Omental fat pad (tissue), 4 donors: ENCODE data around the gene DSG1. TPM values are rescaled to one million over a fixed set of nuclear protein-coding genes. Genes with fewer than 3 reads are reported as not detected.
"Not testable (repeated sequence)": the region's sequence is repeated elsewhere in the genome, so short reads cannot be mapped to it uniquely, and the experiment has no call there.

ENCODE experiments used
- ATAC-seq: fragments of 150-250 bp; one replicate; pipeline ENCODE4 v1.9.1; 2016; ENCODE audit warnings: mild to moderate bottlenecking, moderate library complexity; ENCODE audit not compliant: low FRiP score
- DNase-seq: peaks from one replicate; pipeline ENCODE4 v3.0.0-alpha.2; 2019; ENCODE audit warnings: low spot score
- total RNA-seq, 4 donors: library from RNA; depleted of rRNA; stranded (reverse); fragments of >200 nt; gene quantifications; one replicate each; pipeline ENCODE4 v1.1.0, GENCODE V29; 2016
- TF ChIP-seq, protein P1 (sequence below), 3 donors: fragments of 450-650 bp; IDR thresholded peaks; one replicate each; pipeline ENCODE4 v1.5.1; 2016 to 2017; ENCODE audit warnings: antibody characterized with exemption in 3 of 3, mild to moderate bottlenecking in 3 of 3, moderate library complexity in 2 of 3

Gene DSG1
- total RNA-seq, 4 donors from 2014 or later = 0.19 to 0.63 TPM; not detected in 2

DNA sequence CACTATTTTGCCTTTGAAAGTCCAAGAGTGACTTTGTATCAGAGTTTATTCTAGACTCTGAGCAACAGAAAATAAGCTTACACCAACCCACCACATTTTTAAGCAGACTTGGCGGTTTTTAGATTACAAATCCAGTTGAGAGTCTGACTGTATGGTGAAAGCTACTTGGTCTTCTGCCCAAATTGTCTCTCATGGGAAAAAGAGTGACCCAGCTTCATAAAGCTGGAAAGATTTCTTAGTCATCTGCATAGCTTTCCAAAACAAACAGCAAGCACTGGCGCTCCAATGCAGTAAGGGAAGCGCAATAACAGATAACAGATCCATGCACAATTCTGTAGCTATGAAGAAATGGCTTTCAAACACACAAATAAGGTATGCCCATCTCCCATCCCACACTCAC, 7.1 kb downstream of the DSG1 start:
- DNase-seq (no peak), ATAC-seq (peak; percentile 64)
- TF ChIP-seq, protein P1, sequence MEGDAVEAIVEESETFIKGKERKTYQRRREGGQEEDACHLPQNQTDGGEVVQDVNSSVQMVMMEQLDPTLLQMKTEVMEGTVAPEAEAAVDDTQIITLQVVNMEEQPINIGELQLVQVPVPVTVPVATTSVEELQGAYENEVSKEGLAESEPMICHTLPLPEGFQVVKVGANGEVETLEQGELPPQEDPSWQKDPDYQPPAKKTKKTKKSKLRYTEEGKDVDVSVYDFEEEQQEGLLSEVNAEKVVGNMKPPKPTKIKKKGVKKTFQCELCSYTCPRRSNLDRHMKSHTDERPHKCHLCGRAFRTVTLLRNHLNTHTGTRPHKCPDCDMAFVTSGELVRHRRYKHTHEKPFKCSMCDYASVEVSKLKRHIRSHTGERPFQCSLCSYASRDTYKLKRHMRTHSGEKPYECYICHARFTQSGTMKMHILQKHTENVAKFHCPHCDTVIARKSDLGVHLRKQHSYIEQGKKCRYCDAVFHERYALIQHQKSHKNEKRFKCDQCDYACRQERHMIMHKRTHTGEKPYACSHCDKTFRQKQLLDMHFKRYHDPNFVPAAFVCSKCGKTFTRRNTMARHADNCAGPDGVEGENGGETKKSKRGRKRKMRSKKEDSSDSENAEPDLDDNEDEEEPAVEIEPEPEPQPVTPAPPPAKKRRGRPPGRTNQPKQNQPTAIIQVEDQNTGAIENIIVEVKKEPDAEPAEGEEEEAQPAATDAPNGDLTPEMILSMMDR (IDR thresholded peaks at IDR 0.05) = no peak

DNA sequence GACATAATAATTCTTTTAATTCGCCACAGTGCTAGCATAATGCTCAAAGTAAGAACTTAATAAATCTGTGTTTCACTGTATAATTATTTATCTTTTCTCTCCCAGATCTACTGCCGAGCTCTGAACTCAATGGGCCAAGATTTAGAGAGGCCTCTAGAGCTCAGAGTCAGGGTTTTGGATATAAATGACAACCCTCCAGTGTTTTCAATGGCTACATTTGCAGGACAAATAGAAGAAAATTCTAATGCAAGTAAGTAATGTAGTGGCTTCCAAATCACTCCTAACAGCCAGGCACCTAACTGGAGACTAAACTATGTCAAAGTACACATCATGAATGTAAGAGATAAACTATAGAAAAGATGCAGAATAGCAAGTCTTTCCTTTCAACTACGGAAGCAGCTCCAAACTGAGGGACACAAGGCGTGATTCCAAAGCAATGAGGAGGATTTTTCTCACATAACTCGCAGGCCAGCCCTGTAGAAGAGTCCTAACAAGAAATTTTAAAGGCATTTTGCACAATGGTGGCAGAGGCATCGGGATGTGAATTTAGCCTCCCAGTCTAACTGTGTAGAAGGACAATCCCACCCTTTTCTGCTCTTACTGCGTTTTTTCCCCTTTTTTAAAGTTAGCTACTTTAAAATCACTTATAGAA, 12.0 kb downstream of the DSG1 start:
- TF ChIP-seq, protein P1 (IDR thresholded peaks at IDR 0.05) = no peak
- DNase-seq (no peak), ATAC-seq (no peak)

DNA sequence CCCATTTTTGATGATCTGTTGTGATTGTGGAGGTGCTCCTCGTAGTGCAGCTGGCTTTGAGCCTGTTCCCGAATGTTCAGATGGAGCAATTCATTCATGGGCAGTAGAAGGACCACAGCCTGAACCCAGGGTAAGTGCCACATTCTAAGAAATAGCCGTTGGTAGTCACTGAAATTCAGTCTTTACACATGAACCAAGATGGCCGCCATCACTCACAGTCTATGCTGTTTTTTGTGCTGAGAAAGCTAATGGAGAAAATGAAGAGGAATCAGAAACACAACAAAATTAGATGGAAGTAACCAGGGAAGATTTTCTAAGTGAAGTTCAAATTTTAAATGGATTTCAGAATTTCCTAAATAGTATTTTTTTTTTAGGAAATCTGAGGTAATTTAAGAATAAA, 25.5 kb downstream of the DSG1 start:
- TF ChIP-seq, protein P1 (IDR thresholded peaks at IDR 0.05) = no peak

DNA sequence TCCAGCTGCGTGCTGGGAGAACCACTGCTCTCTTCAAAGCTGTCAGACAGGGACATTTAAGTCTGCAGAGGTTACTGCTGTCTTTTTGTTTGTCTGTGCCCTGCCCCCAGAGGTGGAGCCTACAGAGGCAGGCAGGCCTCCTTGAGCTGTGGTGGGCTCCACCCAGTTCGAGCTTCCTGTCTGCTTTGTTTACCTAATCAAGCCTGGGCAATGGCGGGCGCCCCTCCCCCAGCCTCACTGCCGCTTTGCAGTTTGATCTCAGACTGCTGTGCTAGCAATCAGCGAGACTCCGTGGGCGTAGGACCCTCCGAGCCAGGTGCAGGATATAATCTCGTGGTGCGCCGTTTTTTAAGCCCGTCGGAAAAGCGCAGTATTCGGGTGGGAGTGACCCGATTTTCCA, 35.4 kb downstream of the DSG1 start:
- not testable (repeated sequence) for ATAC-seq, DNase-seq

More for the DNA sequence above, 25.5 kb downstream of the DSG1 start:
- DNase-seq (no peak), ATAC-seq (no peak)

DNA sequence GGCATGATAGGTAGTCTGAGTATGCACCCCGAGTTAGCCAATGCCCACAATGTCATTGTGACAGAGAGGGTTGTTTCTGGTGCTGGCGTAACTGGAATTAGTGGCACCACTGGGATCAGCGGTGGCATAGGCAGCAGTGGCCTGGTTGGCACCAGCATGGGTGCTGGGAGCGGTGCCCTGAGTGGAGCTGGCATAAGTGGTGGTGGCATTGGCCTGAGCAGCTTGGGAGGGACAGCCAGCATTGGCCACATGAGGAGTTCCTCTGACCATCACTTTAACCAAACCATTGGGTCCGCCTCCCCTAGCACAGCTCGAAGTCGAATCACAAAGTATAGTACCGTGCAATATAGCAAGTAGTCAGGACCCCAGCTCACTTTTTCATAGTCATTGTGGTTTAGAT, 37.0 kb downstream of the DSG1 start:
- DNase-seq (no peak), ATAC-seq (no peak)
- TF ChIP-seq, protein P1 (IDR thresholded peaks at IDR 0.05) = no peak

DNA sequence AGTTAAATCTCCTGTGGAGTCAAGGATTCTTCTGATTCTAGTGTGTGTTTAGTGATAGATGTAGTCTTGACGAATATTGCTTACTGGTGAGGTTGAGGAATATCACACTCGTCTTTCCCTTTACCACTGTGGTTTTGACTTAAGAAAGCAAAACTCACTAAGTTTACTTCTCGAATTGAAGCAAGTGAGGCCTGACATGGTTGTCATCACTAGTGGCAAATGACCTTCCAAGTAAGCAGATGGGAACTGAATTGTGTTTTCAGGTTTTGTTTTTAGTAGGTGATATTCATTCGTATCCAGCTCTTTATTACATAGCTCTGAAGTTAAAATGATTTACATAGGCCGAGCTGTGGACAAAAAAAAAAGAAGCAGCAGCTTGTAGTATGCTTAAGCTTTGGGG, 38.1 kb downstream of the DSG1 start:
- TF ChIP-seq, protein P1 (IDR thresholded peaks at IDR 0.05) = no peak
- ATAC-seq (no peak), DNase-seq (no peak)

DNA sequence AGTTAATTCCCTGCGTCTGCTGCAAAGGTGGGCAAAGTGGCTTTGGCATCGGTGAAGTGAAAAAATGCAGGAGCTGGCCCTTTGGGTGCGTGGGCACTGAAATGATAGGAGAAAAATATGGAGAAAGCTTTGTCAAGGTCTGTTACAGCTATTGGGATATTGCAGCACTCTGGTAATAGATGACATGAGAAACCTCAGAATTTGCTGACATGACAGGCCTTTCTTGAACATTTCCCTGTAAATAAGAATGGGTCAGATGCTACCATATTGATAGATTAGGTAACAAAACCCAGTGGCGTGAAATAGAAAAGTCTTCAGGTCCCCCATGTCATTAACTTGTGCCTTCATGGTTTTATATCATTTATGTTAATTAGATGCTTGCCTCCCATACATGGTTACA, 46.2 kb downstream of the DSG1 start:
- DNase-seq (no peak), ATAC-seq (no peak)
- TF ChIP-seq, protein P1 (IDR thresholded peaks at IDR 0.05) = no peak
